Breast epithelium (tissue), 4 donors: ENCODE data around the gene CCL18. TPM values are rescaled to one million over a fixed set of nuclear protein-coding genes. Genes with fewer than 3 reads are reported as not detected.
"Not testable (repeated sequence)": the region's sequence is repeated elsewhere in the genome, so short reads cannot be mapped to it uniquely, and the experiment has no call there.

Experiments
- DNase-seq, 2 donors: peaks; one replicate each; pipeline ENCODE4 v3.0.0-alpha.2; 2019; ENCODE audit warnings: low spot score in 2 of 2
- H3K27ac ChIP-seq, 2 donors: fragments of 200-600 bp; sonication (generic) in 1 of 2; one replicate each; pipeline ENCODE4 v1.5.1; 2016 to 2019; ENCODE audit warnings: mild to moderate bottlenecking in 1 of 2
- H3K27me3 ChIP-seq, 2 donors: fragments of 200-600 bp; sonication (generic) in 1 of 2; one replicate each; pipeline versions ENCODE4 v1.5.1 to v1.6.0; 2017 to 2019; ENCODE audit warnings: control low read depth in 1 of 2, mild to moderate bottlenecking in 1 of 2
- H3K36me3 ChIP-seq: fragments of 200-600 bp; one replicate; pipeline ENCODE4 v1.5.1; 2019
- H3K4me1 ChIP-seq, 2 donors: fragments of 200-600 bp; sonication (generic); one replicate each; pipeline ENCODE4 v1.5.1; 2016 to 2019; ENCODE audit warnings: control low read depth in 1 of 2
- H3K4me3 ChIP-seq, 3 donors: fragments of 200-600 bp; sonication (generic); 1 replicate in 2 of 3; 2 replicates in 1 of 3; pipeline ENCODE4 v1.5.1; 2016 to 2019; ENCODE audit warnings: mild to moderate bottlenecking in 3 of 3, moderate library complexity in 2 of 3
- H3K9me3 ChIP-seq, 2 donors: fragments of 200-600 bp; sonication (generic) in 1 of 2; one replicate each; pipeline ENCODE4 v1.5.1; 2016 to 2019; ENCODE audit warnings: control low read depth in 1 of 2
- POLR2A ChIP-seq: fragments of 450-650 bp; IDR thresholded peaks from one replicate; pipeline ENCODE4 v1.6.1; 2016; ENCODE audit warnings: antibody characterized with exemption, mild to moderate bottlenecking, moderate library complexity
- POLR2AphosphoS5 ChIP-seq, 3 donors: sonication (generic); formaldehyde crosslinking; IDR thresholded peaks; one replicate each; pipeline ENCODE4 v1.6.1; 2017; ENCODE audit warnings: antibody characterized with exemption in 3 of 3
- intact Hi-C: fragments of 100-400 bp; cut with DNase I; formaldehyde crosslinking; loops from one replicate; pipeline ENCODE4 v1.15.1; 2023; ENCODE audit warnings: low total_unique reads
- total RNA-seq, 3 donors: library from RNA; depleted of rRNA; stranded (reverse); fragments of >200 nt; gene quantifications; one replicate each; pipeline ENCODE4 v1.1.0, GENCODE V29; 2016
- TF ChIP-seq, protein P1 (sequence below), 3 donors: fragments of 450-650 bp; IDR thresholded peaks; one replicate each; pipeline ENCODE4 v1.5.1; 2016 to 2017; ENCODE audit warnings: antibody characterized with exemption in 3 of 3, mild to moderate bottlenecking in 3 of 3, moderate library complexity in 3 of 3

The CCL18 gene
- total RNA-seq, 3 donors from 2014 or later: 1.3 to 116 TPM; not detected in 1

DNA sequence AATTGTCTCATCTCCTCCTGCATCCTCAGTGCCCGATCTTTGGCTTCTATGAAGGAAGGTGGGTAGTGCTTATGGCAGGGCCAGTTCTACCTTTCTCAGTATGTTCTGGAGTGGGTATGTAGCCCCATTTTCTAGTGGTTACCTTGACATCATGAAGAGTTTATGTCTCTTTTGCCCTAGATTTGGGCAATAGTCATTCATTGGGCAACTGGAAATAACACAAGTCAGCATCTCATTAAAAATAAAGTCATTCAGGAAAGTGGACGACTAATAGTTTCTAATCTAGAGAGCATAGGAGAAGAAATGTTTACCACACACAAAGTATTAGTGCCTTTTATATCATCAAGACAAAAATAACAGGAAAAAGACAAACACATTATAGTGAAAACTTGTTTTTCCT, 19.6 kb downstream of the CCL18 start:
- H3K4me1 ChIP-seq, H3K27ac ChIP-seq, H3K4me3 ChIP-seq, H3K9me3 ChIP-seq, H3K27me3 ChIP-seq, DNase-seq, H3K36me3 ChIP-seq: not testable (repeated sequence)
- intact Hi-C loops: loop anchor here (5.0 kb wide), 1 partner anchor 1926 kb away; no protein-coding TSS in a partner anchor

GRCh38 chr17:36085765-36086164, 21.7 kb downstream of the CCL18 start:
- H3K27me3 ChIP-seq: no peaks in the 10 kb centered on the region
- no peak overlapping the region for H3K4me3 ChIP-seq
- H3K36me3 ChIP-seq: no peaks in the 10 kb centered on the region
- intact Hi-C loops: no loop called here
- H3K27ac ChIP-seq: no peak overlapping the region
- no peak for TF ChIP-seq POLR2AphosphoS5 (IDR thresholded peaks at IDR 0.05)
- TF ChIP-seq POLR2A: no peak
- no peaks in the 10 kb centered on the region for H3K9me3 ChIP-seq
- DNase-seq: no peak
- H3K4me1 ChIP-seq: no peaks in the 10 kb centered on the region

- no peak overlapping the region for H3K4me3 ChIP-seq
- no peaks in the 10 kb centered on the region for H3K9me3 ChIP-seq
- no peak overlapping the region for H3K27ac ChIP-seq
- no peaks in the 10 kb centered on the region for H3K27me3 ChIP-seq
- TF ChIP-seq POLR2A (no peak), POLR2AphosphoS5 (IDR thresholded peaks at IDR 0.05) (no peak)
- TF ChIP-seq, protein P1, sequence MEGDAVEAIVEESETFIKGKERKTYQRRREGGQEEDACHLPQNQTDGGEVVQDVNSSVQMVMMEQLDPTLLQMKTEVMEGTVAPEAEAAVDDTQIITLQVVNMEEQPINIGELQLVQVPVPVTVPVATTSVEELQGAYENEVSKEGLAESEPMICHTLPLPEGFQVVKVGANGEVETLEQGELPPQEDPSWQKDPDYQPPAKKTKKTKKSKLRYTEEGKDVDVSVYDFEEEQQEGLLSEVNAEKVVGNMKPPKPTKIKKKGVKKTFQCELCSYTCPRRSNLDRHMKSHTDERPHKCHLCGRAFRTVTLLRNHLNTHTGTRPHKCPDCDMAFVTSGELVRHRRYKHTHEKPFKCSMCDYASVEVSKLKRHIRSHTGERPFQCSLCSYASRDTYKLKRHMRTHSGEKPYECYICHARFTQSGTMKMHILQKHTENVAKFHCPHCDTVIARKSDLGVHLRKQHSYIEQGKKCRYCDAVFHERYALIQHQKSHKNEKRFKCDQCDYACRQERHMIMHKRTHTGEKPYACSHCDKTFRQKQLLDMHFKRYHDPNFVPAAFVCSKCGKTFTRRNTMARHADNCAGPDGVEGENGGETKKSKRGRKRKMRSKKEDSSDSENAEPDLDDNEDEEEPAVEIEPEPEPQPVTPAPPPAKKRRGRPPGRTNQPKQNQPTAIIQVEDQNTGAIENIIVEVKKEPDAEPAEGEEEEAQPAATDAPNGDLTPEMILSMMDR (IDR thresholded peaks at IDR 0.05): no peak
- no peaks in the 10 kb centered on the region for H3K4me1 ChIP-seq
- no peaks in the 10 kb centered on the region for H3K36me3 ChIP-seq
- intact Hi-C loops: no loop called here
- no peak for DNase-seq
These were observed 22.7 kb downstream of the CCL18 start for GRCh38 chr17:36086791-36087190.

- H3K4me1 ChIP-seq, H3K27me3 ChIP-seq, H3K27ac ChIP-seq, intact Hi-C loops, H3K4me3 ChIP-seq, H3K9me3 ChIP-seq, H3K36me3 ChIP-seq, DNase-seq: not testable (repeated sequence)
These were observed 23.4 kb downstream of the CCL18 start for GRCh38 chr17:36087471-36087870.

DNA sequence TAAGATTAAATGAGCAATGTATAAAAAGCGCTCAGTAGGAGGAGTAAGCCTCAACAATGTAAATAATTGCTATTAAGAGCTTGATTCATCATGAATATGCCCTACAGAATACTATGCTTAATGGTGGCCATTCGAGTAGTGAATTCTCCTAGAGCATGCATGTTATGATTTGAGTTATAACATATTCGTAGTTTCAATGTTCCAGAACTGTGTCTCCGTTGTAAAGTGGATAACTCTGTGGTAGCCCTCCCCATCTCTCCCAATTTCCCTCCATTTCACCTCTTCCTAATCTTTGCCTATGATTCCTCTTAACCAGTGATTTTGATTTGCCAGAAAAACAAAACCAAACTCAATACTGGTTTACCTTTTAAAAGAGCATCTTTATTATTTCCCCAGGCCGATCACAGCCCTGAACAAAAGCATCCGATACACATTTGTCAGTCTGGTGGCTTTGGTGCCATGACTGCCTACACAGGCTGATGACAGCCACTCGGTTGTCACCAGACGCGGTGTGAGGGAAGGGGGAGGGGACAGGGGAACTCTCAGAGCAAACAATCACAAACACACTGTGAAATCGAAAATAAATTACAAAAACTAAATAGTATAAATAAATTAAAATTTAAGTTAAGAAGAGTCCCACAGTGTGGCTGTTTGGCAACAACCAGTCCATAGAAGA, 24.0 kb downstream of the CCL18 start:
- H3K4me3 ChIP-seq, H3K27me3 ChIP-seq, H3K27ac ChIP-seq, H3K4me1 ChIP-seq, DNase-seq, H3K9me3 ChIP-seq, intact Hi-C loops, H3K36me3 ChIP-seq: not testable (repeated sequence)

- Histone ChIP-seq H3K4me3 (no peak overlapping the region), H3K27ac (no peak overlapping the region), H3K9me3 (no peaks in the 10 kb centered on the region), H3K4me1 (no peaks in the 10 kb centered on the region), H3K27me3 (no peaks in the 10 kb centered on the region), H3K36me3 (no peaks in the 10 kb centered on the region)
- TF ChIP-seq POLR2AphosphoS5 (IDR thresholded peaks at IDR 0.05) (no peak), POLR2A (no peak)
- TF ChIP-seq, protein P1 (IDR thresholded peaks at IDR 0.05): no peak
- intact Hi-C loops: no loop called here
- DNase-seq: no peak
These were observed 24.7 kb downstream of the CCL18 start for GRCh38 chr17:36088670-36089338.

DNA sequence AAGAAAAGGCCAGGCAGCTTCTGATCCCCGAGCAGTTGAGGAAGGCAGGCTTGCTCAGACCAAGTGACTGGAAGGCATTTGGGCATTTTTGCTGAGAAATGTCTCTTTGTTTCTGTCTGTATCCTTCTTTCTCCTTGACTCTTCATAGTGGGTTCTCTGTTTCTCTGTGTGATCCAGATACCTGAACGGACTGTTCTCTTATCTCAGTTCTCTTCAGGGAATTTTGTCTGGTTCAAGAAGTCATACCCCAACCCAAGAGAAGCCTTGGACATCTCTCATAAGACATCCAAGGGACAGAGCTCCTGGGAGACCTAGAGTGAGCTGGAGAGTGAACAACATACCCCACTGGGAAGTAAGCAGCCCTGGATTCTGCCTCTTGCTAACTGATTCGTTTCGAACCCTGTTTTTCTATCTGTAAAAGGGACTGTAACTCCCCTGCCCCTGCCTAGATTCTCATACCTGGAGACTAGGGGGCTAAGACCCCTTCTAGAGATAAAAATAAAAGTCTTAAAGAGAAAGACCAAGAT, 25.3 kb downstream of the CCL18 start:
- Histone ChIP-seq H3K4me1 (no peaks in the 10 kb centered on the region), H3K9me3 (no peaks in the 10 kb centered on the region), H3K27me3 (no peaks in the 10 kb centered on the region), H3K27ac (no peak overlapping the region), H3K4me3 (no peak overlapping the region), H3K36me3 (no peaks in the 10 kb centered on the region)
- TF ChIP-seq, protein P1 (IDR thresholded peaks at IDR 0.05): no peak
- TF ChIP-seq POLR2A (no peak), POLR2AphosphoS5 (IDR thresholded peaks at IDR 0.05) (no peak)
- no peak for DNase-seq
- intact Hi-C loops: no loop called here
